ENCODE measurements around the gene PEMT.

The PEMT gene

GRCh38 chr17:17609121-17609520 lies 17.6 kb upstream of the PEMT start:
- Histone ChIP-seq H4K8ac (ENCODE audit: low read depth, low read length) (no peak overlapping the region), H3K4ac (ENCODE audit: low read depth, low read length) (no peak overlapping the region), H3K36me3 (ENCODE audit: control insufficient read depth in 1 of 2, insufficient read depth in 2 of 2, low read length in 2 of 2) (no peaks in the 10 kb centered on the region), H2BK120ac (ENCODE audit: insufficient read depth, low read length, poor library complexity) (no peak overlapping the region), H2BK5ac (ENCODE audit: low read depth, low read length, poor library complexity) (no peak overlapping the region), H3K18ac (ENCODE audit: low read length) (no peak overlapping the region), H3K23ac (ENCODE audit: low read length) (no peak overlapping the region), H4K12ac (ENCODE audit: low read depth, low read length) (no peak overlapping the region), H3K9me3 (ENCODE audit: insufficient read depth, low read depth, low read length) (peaks cover 3% of the 10 kb centered on the region), H3K4me2 (ENCODE audit: low read length) (no peak overlapping the region), H3K14ac (ENCODE audit: low read length) (no peak overlapping the region), H2AK5ac (ENCODE audit: low read length) (no peak overlapping the region), H3K4me1 (ENCODE audit: control insufficient read depth in 1 of 2, insufficient read depth in 2 of 2, low read length in 2 of 2) (no peaks in the 10 kb centered on the region), H4K91ac (ENCODE audit: low read depth, low read length) (no peak overlapping the region), H3K9ac (ENCODE audit: low read length) (no peak overlapping the region), H3K27ac (ENCODE audit: low read depth, low read length) (no peak overlapping the region), H3K79me2 (ENCODE audit: control insufficient read depth, insufficient read depth, low read length, poor library complexity) (no peaks in the 10 kb centered on the region), H2BK12ac (ENCODE audit: low read length) (no peak overlapping the region), H3K79me1 (ENCODE audit: low read length) (no peaks in the 10 kb centered on the region), H2AFZ (ENCODE audit: insufficient read depth, low read length, poor library complexity) (no peak overlapping the region), H3K4me3 (ENCODE audit: low read depth, low read length) (no peak overlapping the region), H3K27me3 (ENCODE audit: insufficient read depth, low read length) (no peaks in the 10 kb centered on the region)
- no peak for DNase-seq
- no CpG with 5 or more reads among the region's 4 CpGs for WGBS (ENCODE audit: extremely low coverage, insufficient coverage, insufficient read length)

- Histone ChIP-seq H4K8ac (ENCODE audit: low read depth, low read length) (no peak overlapping the region), H3K79me1 (ENCODE audit: low read length) (no peaks in the 10 kb centered on the region), H3K36me3 (ENCODE audit: control insufficient read depth in 1 of 2, insufficient read depth in 2 of 2, low read length in 2 of 2) (no peaks in the 10 kb centered on the region), H3K4me1 (ENCODE audit: control insufficient read depth in 1 of 2, insufficient read depth in 2 of 2, low read length in 2 of 2) (no peaks in the 10 kb centered on the region), H3K4me2 (ENCODE audit: low read length) (no peak overlapping the region), H2AFZ (ENCODE audit: insufficient read depth, low read length, poor library complexity) (no peak overlapping the region), H3K27me3 (ENCODE audit: insufficient read depth, low read length) (no peaks in the 10 kb centered on the region), H3K9ac (ENCODE audit: low read length) (no peak overlapping the region), H2BK12ac (ENCODE audit: low read length) (no peak overlapping the region), H3K27ac (ENCODE audit: low read depth, low read length) (no peak overlapping the region), H3K23ac (ENCODE audit: low read length) (no peak overlapping the region), H3K4me3 (ENCODE audit: low read depth, low read length) (no peak overlapping the region), H2BK5ac (ENCODE audit: low read depth, low read length, poor library complexity) (no peak overlapping the region), H2AK5ac (ENCODE audit: low read length) (no peak overlapping the region), H3K18ac (ENCODE audit: low read length) (no peak overlapping the region), H4K91ac (ENCODE audit: low read depth, low read length) (no peak overlapping the region), H3K79me2 (ENCODE audit: control insufficient read depth, insufficient read depth, low read length, poor library complexity) (no peaks in the 10 kb centered on the region), H3K9me3 (ENCODE audit: insufficient read depth, low read depth, low read length) (peaks cover 3% of the 10 kb centered on the region), H3K4ac (ENCODE audit: low read depth, low read length) (no peak overlapping the region), H2BK120ac (ENCODE audit: insufficient read depth, low read length, poor library complexity) (no peak overlapping the region), H3K14ac (ENCODE audit: low read length) (no peak overlapping the region), H4K12ac (ENCODE audit: low read depth, low read length) (no peak overlapping the region)
- DNase-seq: no peak
- WGBS (ENCODE audit: extremely low coverage, insufficient coverage, insufficient read length): no CpG with 5 or more reads among the region's 7 CpGs
Measured at GRCh38 chr17:17606416-17607000, 15.0 kb upstream of the PEMT start.

GRCh38 chr17:17605729-17606088 lies 14.2 kb upstream of the PEMT start:
- H2BK5ac ChIP-seq (ENCODE audit: low read depth, low read length, poor library complexity): no peak overlapping the region
- H3K79me2 ChIP-seq (ENCODE audit: control insufficient read depth, insufficient read depth, low read length, poor library complexity): no peaks in the 10 kb centered on the region
- H3K4ac ChIP-seq (ENCODE audit: low read depth, low read length): no peak overlapping the region
- peak in 1 of 2 donors; percentile 16 for DNase-seq
- H3K9me3 ChIP-seq (ENCODE audit: insufficient read depth, low read depth, low read length): peaks cover 3% of the 10 kb centered on the region
- no peak overlapping the region for H3K4me2 ChIP-seq (ENCODE audit: low read length)
- H4K91ac ChIP-seq (ENCODE audit: low read depth, low read length): no peak overlapping the region
- no peak overlapping the region for H2AFZ ChIP-seq (ENCODE audit: insufficient read depth, low read length, poor library complexity)
- H3K4me1 ChIP-seq (ENCODE audit: control insufficient read depth in 1 of 2, insufficient read depth in 2 of 2, low read length in 2 of 2): no peaks in the 10 kb centered on the region
- no peak overlapping the region for H4K8ac ChIP-seq (ENCODE audit: low read depth, low read length)
- H3K23ac ChIP-seq (ENCODE audit: low read length): no peak overlapping the region
- H3K27ac ChIP-seq (ENCODE audit: low read depth, low read length): no peak overlapping the region
- H2BK120ac ChIP-seq (ENCODE audit: insufficient read depth, low read length, poor library complexity): no peak overlapping the region
- H3K9ac ChIP-seq (ENCODE audit: low read length): no peak overlapping the region
- H2AK5ac ChIP-seq (ENCODE audit: low read length): no peak overlapping the region
- no peak overlapping the region for H3K14ac ChIP-seq (ENCODE audit: low read length)
- no peak overlapping the region for H4K12ac ChIP-seq (ENCODE audit: low read depth, low read length)
- no peaks in the 10 kb centered on the region for H3K27me3 ChIP-seq (ENCODE audit: insufficient read depth, low read length)
- no peak overlapping the region for H2BK12ac ChIP-seq (ENCODE audit: low read length)
- H3K4me3 ChIP-seq (ENCODE audit: low read depth, low read length): no peak overlapping the region
- no peak overlapping the region for H3K18ac ChIP-seq (ENCODE audit: low read length)
- H3K79me1 ChIP-seq (ENCODE audit: low read length): no peaks in the 10 kb centered on the region
- WGBS (ENCODE audit: extremely low coverage, insufficient coverage, insufficient read length): no CpG with 5 or more reads among the region's 4 CpGs
- H3K36me3 ChIP-seq (ENCODE audit: control insufficient read depth in 1 of 2, insufficient read depth in 2 of 2, low read length in 2 of 2): no peaks in the 10 kb centered on the region

DNA sequence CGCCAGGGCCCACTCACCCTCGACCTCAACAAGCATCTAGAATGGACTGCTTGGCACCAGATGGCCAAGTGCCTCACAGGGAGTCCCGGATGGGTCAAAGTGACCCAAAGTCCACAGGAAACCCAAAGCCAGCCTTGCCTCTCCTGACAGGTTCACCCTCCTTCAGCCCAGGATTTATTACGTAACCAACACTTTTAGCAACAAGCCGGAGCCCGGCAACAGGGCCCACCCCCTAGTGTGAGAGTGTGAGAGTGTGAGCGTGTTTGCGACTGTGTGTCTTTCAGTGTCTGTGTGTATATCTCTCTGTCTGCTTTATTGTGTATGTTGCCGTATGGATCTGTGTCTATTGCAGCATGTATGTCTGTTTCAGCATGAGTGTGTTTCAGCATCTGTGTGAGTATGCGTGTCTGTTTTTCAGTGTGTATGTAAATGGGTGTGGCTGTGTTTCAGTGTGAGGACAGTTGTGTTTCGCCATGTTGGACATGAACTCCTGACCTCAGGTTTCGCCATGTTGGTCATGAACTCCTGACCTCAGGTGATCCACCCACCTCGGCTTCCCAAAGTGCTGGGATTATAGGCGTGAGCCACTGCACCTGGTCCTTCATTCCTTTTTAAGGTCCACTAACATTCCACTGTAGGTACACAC lies 13.7 kb upstream of the PEMT start:
- Histone ChIP-seq H3K27ac (ENCODE audit: low read depth, low read length) (no peak overlapping the region), H3K9ac (ENCODE audit: low read length) (peak overlapping the region; percentile 26), H2BK5ac (ENCODE audit: low read depth, low read length, poor library complexity) (no peak overlapping the region), H3K79me1 (ENCODE audit: low read length) (no peaks in the 10 kb centered on the region), H3K9me3 (ENCODE audit: insufficient read depth, low read depth, low read length) (peaks cover 3% of the 10 kb centered on the region), H3K23ac (ENCODE audit: low read length) (peak overlapping the region; percentile 53), H3K18ac (ENCODE audit: low read length) (no peak overlapping the region), H3K36me3 (ENCODE audit: control insufficient read depth in 1 of 2, insufficient read depth in 2 of 2, low read length in 2 of 2) (no peaks in the 10 kb centered on the region), H2BK120ac (ENCODE audit: insufficient read depth, low read length, poor library complexity) (no peak overlapping the region), H4K8ac (ENCODE audit: low read depth, low read length) (no peak overlapping the region), H3K4me3 (ENCODE audit: low read depth, low read length) (peak overlapping the region; percentile 42), H3K4me1 (ENCODE audit: control insufficient read depth in 1 of 2, insufficient read depth in 2 of 2, low read length in 2 of 2) (no peaks in the 10 kb centered on the region), H3K14ac (ENCODE audit: low read length) (no peak overlapping the region), H3K79me2 (ENCODE audit: control insufficient read depth, insufficient read depth, low read length, poor library complexity) (no peaks in the 10 kb centered on the region), H2AK5ac (ENCODE audit: low read length) (no peak overlapping the region), H3K4ac (ENCODE audit: low read depth, low read length) (no peak overlapping the region), H2BK12ac (ENCODE audit: low read length) (no peak overlapping the region), H2AFZ (ENCODE audit: insufficient read depth, low read length, poor library complexity) (no peak overlapping the region), H3K27me3 (ENCODE audit: insufficient read depth, low read length) (no peaks in the 10 kb centered on the region), H4K91ac (ENCODE audit: low read depth, low read length) (no peak overlapping the region), H4K12ac (ENCODE audit: low read depth, low read length) (no peak overlapping the region), H3K4me2 (ENCODE audit: low read length) (no peak overlapping the region)
- DNase-seq: no peak
- no CpG with 5 or more reads among the region's 14 CpGs for WGBS (ENCODE audit: extremely low coverage, insufficient coverage, insufficient read length)
